Activated CD8-positive, alpha-beta memory T cell treated with anti-CD3 and anti-CD28 coated beads, Interleukin-2, amount 50 U/mL, for 24 hours (primary cell): ENCODE measurements around the gene UNC80.

Experiments used
- DNase-seq: peaks from one replicate; pipeline ENCODE4 v3.0.0-alpha.2; 2020; ENCODE audit errors: extremely low read depth

The UNC80 gene

DNA sequence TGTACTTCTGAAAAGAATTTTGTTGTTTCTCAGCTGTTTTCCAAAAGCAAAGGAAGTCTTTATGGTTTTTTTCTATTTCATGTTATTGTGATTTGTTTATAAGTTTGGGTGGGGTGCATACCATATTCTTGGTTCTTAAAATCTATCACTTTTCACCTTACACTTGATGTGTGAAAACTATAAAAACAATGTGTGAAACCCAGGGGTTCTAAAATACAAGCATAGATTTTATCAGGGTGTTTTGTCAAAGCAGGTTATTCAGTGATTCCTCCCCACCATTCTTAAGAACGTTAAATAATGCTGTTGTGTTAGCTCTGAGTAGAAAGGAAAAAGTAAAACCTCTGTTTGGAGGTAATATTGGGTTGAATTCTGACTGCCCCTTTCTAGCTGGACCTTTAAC lies 248.5 kb downstream of the UNC80 start:
- no peak for DNase-seq

DNA sequence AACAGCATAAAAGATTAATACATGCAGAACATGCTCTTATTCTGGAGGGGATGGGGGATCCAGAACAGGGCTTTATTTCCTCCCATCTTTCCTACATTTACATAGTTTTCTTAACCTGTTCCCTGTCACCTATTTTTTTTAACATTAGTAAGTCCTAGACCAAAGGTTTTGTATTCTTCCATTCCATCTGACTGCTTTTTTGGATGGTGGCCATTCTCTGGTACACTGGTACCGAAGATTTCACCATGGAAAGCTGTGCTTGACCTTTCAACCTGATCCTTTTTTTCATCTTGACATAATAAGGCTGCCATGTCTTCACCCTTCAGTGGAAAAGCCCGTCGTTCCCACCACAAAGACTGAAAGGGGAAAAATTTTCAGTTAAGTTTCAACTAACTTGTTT lies 251.2 kb downstream of the UNC80 start:
- no peak for DNase-seq

GRCh38 chr2:210027608-210028007 lies 256.0 kb downstream of the UNC80 start:
- DNase-seq = no peak

- no peak for DNase-seq
These were observed 256.5 kb downstream of the UNC80 start for GRCh38 chr2:210028178-210028577.

GRCh38 chr2:210034087-210034683 lies 262.6 kb downstream of the UNC80 start:
- DNase-seq = no peak

GRCh38 chr2:210035679-210036078 lies 264.0 kb downstream of the UNC80 start:
- DNase-seq = no peak

GRCh38 chr2:210038078-210038477 lies 266.4 kb downstream of the UNC80 start:
- DNase-seq = no peak

GRCh38 chr2:210046851-210047500 lies 275.3 kb downstream of the UNC80 start:
- no peak for DNase-seq
